HepG2 (cell line): ENCODE measurements around the gene FGD2. TPM values are rescaled to one million over a fixed set of nuclear protein-coding genes. Genes with fewer than 3 reads are reported as not detected.

Experiments used
- ATAC-seq: fragments of 200-7000 bp; cut with Tn5 transposase; 3 replicates; pipeline ENCODE4 v1.9.1; 2020; ENCODE audit warnings: mild to moderate bottlenecking, moderate library complexity
- BruUV-seq: library from RNA; stranded (reverse); fragments of 400-500 nt; replicated peaks from 2 replicates; lab custom pipeline; 2021; lab: Mats Ljungman, UMichigan
- CTCF ChIA-PET: fragments of 300-600 bp; formaldehyde crosslinking; extraction: SDS; loops from one replicate; lab custom pipeline; 2021; ENCODE audit warnings: low total read pairs, inconsistent platforms, low intra/inter-chr PET ratio; lab: Yijun Ruan, JAX
- POLR2A ChIA-PET: fragments of 350-600 bp; sonication (Branson Sonifier 250); formaldehyde crosslinking; loops from one replicate; lab custom pipeline; 2020; ENCODE audit warnings: antibody characterized with exemption, inconsistent platforms; lab: Yijun Ruan, JAX
- DNase-seq: peaks from one replicate; pipeline ENCODE4 v3.0.0-alpha.2; 2015; ENCODE audit warnings: low spot score
- FAIRE-seq: peaks from 3 replicates; lab custom pipeline; 2011; peaks lifted over from hg19 to GRCh38; lab: Jason Lieb, UNC
- H2AFZ ChIP-seq: one replicate; pipeline ENCODE4 v1.6.1; 2011; ENCODE audit warnings: low read length, inconsistent platforms
- H3K27ac ChIP-seq: fragments of 300-600 bp; 3 replicates; pipeline ENCODE4 v1.8.0; 2011; ENCODE audit warnings: mixed run types, mild to moderate bottlenecking, mixed read lengths, low read length, inconsistent platforms; ENCODE audit not compliant: insufficient read depth; ENCODE audit errors: extremely low read length
- H3K27me3 ChIP-seq, 2 experiments: fragments of 200-600 bp in 1 of 2; 2 replicates in 1 of 2; 3 replicates in 1 of 2; pipeline versions ENCODE4 v1.6.0 to v1.8.0; 2011; ENCODE audit warnings: low read length in 2 of 2, mild to moderate bottlenecking in 2 of 2, moderate library complexity in 2 of 2, inconsistent platforms in 1 of 2; ENCODE audit not compliant: insufficient read depth in 2 of 2, control insufficient read depth in 1 of 2
- H3K36me3 ChIP-seq, 2 experiments: fragments of 200-600 bp in 1 of 2; replicated peaks in 1 of 2; 2 replicates in 1 of 2; 3 replicates in 1 of 2; pipeline versions ENCODE4 v1.5.1 to v1.8.0; 2011; ENCODE audit warnings: low read length in 2 of 2, inconsistent platforms in 1 of 2; ENCODE audit not compliant: insufficient read depth in 2 of 2, control insufficient read depth in 1 of 2
- H3K4me1 ChIP-seq: 2 replicates; pipeline ENCODE4 v1.5.1; 2012; ENCODE audit warnings: low read length, inconsistent platforms; ENCODE audit not compliant: insufficient read depth
- H3K4me2 ChIP-seq: 2 replicates; pipeline ENCODE4 v1.6.0; 2011; ENCODE audit warnings: low read depth, low read length, inconsistent platforms
- H3K4me3 ChIP-seq, 3 experiments: fragments of 200-600 bp in 1 of 3; sonication (generic), shearing (Covaris generic) in 1 of 3; replicated peaks in 1 of 3; 2 replicates each; pipeline ENCODE4 v1.5.1; 2011 to 2016; ENCODE audit warnings: low read length in 3 of 3, inconsistent platforms in 2 of 3, low read depth in 2 of 3, mild to moderate bottlenecking in 2 of 3, control low read depth in 1 of 3, mixed read lengths in 1 of 3; ENCODE audit not compliant: insufficient read depth in 1 of 3
- H3K79me2 ChIP-seq: one replicate; pipeline ENCODE4 v1.6.1; 2011; ENCODE audit warnings: low read length, inconsistent platforms; ENCODE audit not compliant: insufficient read depth
- H3K9ac ChIP-seq: 2 replicates; pipeline ENCODE4 v1.6.0; 2011; ENCODE audit warnings: mild to moderate bottlenecking, low read depth, low read length, inconsistent platforms; ENCODE audit not compliant: insufficient read depth
- H3K9me3 ChIP-seq: 2 replicates; pipeline ENCODE4 v1.5.1; 2012; ENCODE audit warnings: mild to moderate bottlenecking, low read length
- H4K20me1 ChIP-seq: 2 replicates; pipeline ENCODE4 v1.6.0; 2011; ENCODE audit warnings: inconsistent platforms, mild to moderate bottlenecking, low read length, moderate library complexity; ENCODE audit not compliant: insufficient read depth
- ARNTL ChIP-seq: sonication (generic); formaldehyde crosslinking; IDR thresholded peaks from 2 replicates; pipeline ENCODE4 v1.4.0; 2020; ENCODE audit warnings: mild to moderate bottlenecking, missing genetic modification reagents
- HMG20A ChIP-seq: IDR thresholded peaks from 2 replicates; pipeline ENCODE4 v1.6.1; 2016; ENCODE audit warnings: borderline replicate concordance
- NR2F1 ChIP-seq, 2 experiments: fragments of 450-650 bp in 1 of 2; formaldehyde crosslinking in 1 of 2; IDR thresholded peaks; 2 replicates each; pipeline versions ENCODE4 v1.5.0 to v1.6.1; 2016 to 2020; ENCODE audit warnings: mild to moderate bottlenecking in 1 of 2, missing compliant biosample characterization in 1 of 2, missing genetic modification reagents in 1 of 2, moderate library complexity in 1 of 2
- PHF21A ChIP-seq: sonication (generic); formaldehyde crosslinking; IDR thresholded peaks from 2 replicates; pipeline ENCODE4 v1.5.0; 2020; ENCODE audit warnings: mild to moderate bottlenecking, missing genetic modification reagents
- RBM22 ChIP-seq: fragments of 200-400 bp; formaldehyde crosslinking; optimal IDR thresholded peaks from 2 replicates; pipeline ENCODE3; 2017; ENCODE audit warnings: mild to moderate bottlenecking, low read length, moderate library complexity
- REL ChIP-seq: sonication (generic); formaldehyde crosslinking; conservative IDR thresholded peaks from 2 replicates; pipeline ENCODE4 v1.8.0; 2022; ENCODE audit warnings: mild to moderate bottlenecking, missing genetic modification reagents, moderate library complexity
- RFX3 ChIP-seq: IDR thresholded peaks from 2 replicates; pipeline ENCODE4 v1.6.1; 2016; ENCODE audit warnings: missing biosample characterization, missing genetic modification reagents
- SRSF4 ChIP-seq: fragments of 200-400 bp; formaldehyde crosslinking; IDR thresholded peaks from one replicate; pipeline ENCODE4 v1.6.1; 2018; ENCODE audit warnings: mild to moderate bottlenecking, low read depth, low read length, moderate library complexity; ENCODE audit not compliant: poor library complexity, severe bottlenecking
- ZNF136 ChIP-seq: sonication (generic); formaldehyde crosslinking; IDR thresholded peaks from 2 replicates; pipeline ENCODE4 v1.8.1; 2022; ENCODE audit warnings: low read depth, mild to moderate bottlenecking, moderate library complexity, missing genetic modification reagents
- ZNF20 ChIP-seq: sonication (generic); formaldehyde crosslinking; IDR thresholded peaks from 2 replicates; pipeline ENCODE4 v1.4.0; 2020; ENCODE audit warnings: mild to moderate bottlenecking, moderate library complexity, missing genetic modification reagents
- ZNF251 ChIP-seq: sonication (generic); formaldehyde crosslinking; IDR thresholded peaks from 2 replicates; pipeline ENCODE4 v1.9.0; 2021; ENCODE audit warnings: mild to moderate bottlenecking, missing genetic modification reagents
- ZNF607 ChIP-seq: sonication (generic); formaldehyde crosslinking; IDR thresholded peaks from 2 replicates; pipeline ENCODE4 v1.5.1; 2020; ENCODE audit warnings: missing genetic modification reagents, mild to moderate bottlenecking, borderline replicate concordance
- ZNF629 ChIP-seq: sonication (generic); formaldehyde crosslinking; conservative IDR thresholded peaks from 2 replicates; pipeline ENCODE4 v1.5.0; 2020; ENCODE audit warnings: missing genetic modification reagents
- ZNF709 ChIP-seq: sonication (generic); formaldehyde crosslinking; IDR thresholded peaks from 2 replicates; pipeline ENCODE4 v1.5.0; 2020; ENCODE audit warnings: mild to moderate bottlenecking, missing genetic modification reagents
- ZNF761 ChIP-seq: sonication (generic); formaldehyde crosslinking; conservative IDR thresholded peaks from 2 replicates; pipeline ENCODE4 v1.4.0; 2020; ENCODE audit warnings: mild to moderate bottlenecking, missing genetic modification reagents
- ZSCAN31 ChIP-seq: sonication (generic); formaldehyde crosslinking; IDR thresholded peaks from 2 replicates; pipeline ENCODE4 v1.5.0; 2020; ENCODE audit warnings: low read depth, mild to moderate bottlenecking, missing genetic modification reagents
- WGBS: methylation state at CpG from one replicate; pipeline ENCODE4 v1.1.6; 2017; ENCODE audit warnings: low lambda C conversion rate; 5-methylcytosine and 5-hydroxymethylcytosine counted together
- in situ Hi-C: cut with HindIII; loops from 2 replicates; pipeline ENCODE4 v1.10.0; 2017; ENCODE audit warnings: low pct_unique_long_range_greater_than_20kb; ENCODE audit not compliant: extremely low pct_ligation_motif_present
- intact Hi-C: fragments of 100-400 bp; cut with micrococcal nuclease; formaldehyde crosslinking; loops from one replicate; pipeline ENCODE4 v1.10.0; 2022; ENCODE audit not compliant: unreplicated experiment
- polyA plus RNA-seq, 8 experiments: library from polyadenylated mRNA; depleted of rRNA in 3 of 8; stranded (reverse) in 7 of 8; unstranded in 1 of 8; fragments of >200 nt; fragmentation: Illumina TruSeq in 4 of 8; extraction: Trizol in 4 of 8; gene quantifications; 2 replicates each; pipeline versions ENCODE4 v1.2.1 to v1.2.3, GENCODE V29; 2011 to 2016; ENCODE audit warnings: low read depth in 4 of 8, missing spikeins in 1 of 8, mixed read lengths in 1 of 8; ENCODE audit not compliant: insufficient read depth in 1 of 8
- total RNA-seq, 5 experiments: library from RNA; depleted of rRNA; stranded (reverse); fragments of >200 nt; fragmentation: Illumina TruSeq; extraction: Trizol; gene quantifications; 2 replicates each; pipeline ENCODE4 v1.2.3, GENCODE V29; 2016; ENCODE audit warnings: low read depth in 1 of 5
- TF ChIP-seq, protein P1 (sequence below): sonication (generic); formaldehyde crosslinking; IDR thresholded peaks from 2 replicates; pipeline ENCODE4 v1.5.1; 2020; ENCODE audit warnings: missing genetic modification reagents, mild to moderate bottlenecking, borderline replicate concordance

The FGD2 gene
- total and polyA plus RNA-seq, 2 of the 13 experiments (the other 11 are each of a cell fraction or from before 2014, with no cell fraction given): not detected

DNA sequence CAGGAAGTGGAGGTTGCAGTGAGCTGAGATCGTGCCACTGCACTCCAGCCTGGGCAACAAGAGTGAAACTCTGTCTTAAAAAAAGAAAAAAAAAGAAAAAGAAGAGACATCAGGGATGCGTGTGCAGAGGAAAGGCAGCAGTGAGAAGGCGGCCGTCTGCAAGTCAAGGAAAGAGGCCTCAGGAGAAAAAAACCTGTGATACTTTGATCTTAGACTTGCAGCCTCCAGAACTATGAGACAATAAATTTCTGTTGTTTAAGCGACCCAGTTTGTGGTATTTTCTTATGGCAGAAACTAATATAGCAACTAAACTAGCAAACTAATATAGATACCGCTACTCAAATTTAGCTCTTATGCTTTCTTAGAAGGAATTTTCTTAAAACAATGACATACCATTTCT, 36.1 kb downstream of the FGD2 start:
- ATAC-seq: no peak
- WGBS: 61% methylated on average over 6 of the region's 6 CpGs
- H3K9me3 ChIP-seq: no peaks in the 10 kb centered on the region
- no TSS peak for BruUV-seq
- DNase-seq: no peak
- POLR2A ChIA-PET: no interaction called here
- H3K4me1 ChIP-seq: peaks cover 22% of the 10 kb centered on the region
- H3K36me3 ChIP-seq: no peaks in the 10 kb centered on the region
- H3K79me2 ChIP-seq: no peaks in the 10 kb centered on the region
- CTCF ChIA-PET: no interaction called here
- FAIRE-seq: no peak
- no peak overlapping the region for H3K27ac ChIP-seq
- H3K4me3 ChIP-seq: no peak overlapping the region
- no peak overlapping the region for H3K4me2 ChIP-seq
- in situ Hi-C loops (no loop called here), intact Hi-C loops (no loop called here)
- TF ChIP-seq HMG20A (CRISPR knock-in tag) (no peak), PHF21A (CRISPR knock-in tag) (no peak), ARNTL (CRISPR knock-in tag) (no peak), ZNF251 (CRISPR knock-in tag) (no peak), NR2F1 (CRISPR knock-in tag; IDR thresholded peaks at IDR 0.05) (no peak), REL (CRISPR knock-in tag) (no peak), RFX3 (CRISPR knock-in tag) (no peak)
- no peak overlapping the region for H3K9ac ChIP-seq
- H2AFZ ChIP-seq: no peak overlapping the region
- H3K27me3 ChIP-seq: no peaks in the 10 kb centered on the region; a peak in 2 of 5 replicates
- no peaks in the 10 kb centered on the region for H4K20me1 ChIP-seq

GRCh38 chr6:37042150-37042549, 36.7 kb downstream of the FGD2 start:
- intact Hi-C loops: no loop called here
- ChIA-PET POLR2A (no interaction called here), CTCF (no interaction called here)
- Histone ChIP-seq H3K4me3 (no peak overlapping the region), H3K4me2 (no peak overlapping the region), H3K27me3 (no peaks in the 10 kb centered on the region; a peak in 2 of 5 replicates), H3K79me2 (no peaks in the 10 kb centered on the region), H3K4me1 (peaks cover 22% of the 10 kb centered on the region), H4K20me1 (no peaks in the 10 kb centered on the region), H3K36me3 (no peaks in the 10 kb centered on the region), H3K9me3 (no peaks in the 10 kb centered on the region), H2AFZ (no peak overlapping the region), H3K9ac (no peak overlapping the region), H3K27ac (no peak overlapping the region)
- 31% methylated on average over 3 of the region's 3 CpGs for WGBS
- FAIRE-seq (no peak), DNase-seq (no peak), ATAC-seq (no peak)
- BruUV-seq: no TSS peak
- in situ Hi-C loops: no loop called here
- no peak for TF ChIP-seq ZNF607
- TF ChIP-seq, protein P1, sequence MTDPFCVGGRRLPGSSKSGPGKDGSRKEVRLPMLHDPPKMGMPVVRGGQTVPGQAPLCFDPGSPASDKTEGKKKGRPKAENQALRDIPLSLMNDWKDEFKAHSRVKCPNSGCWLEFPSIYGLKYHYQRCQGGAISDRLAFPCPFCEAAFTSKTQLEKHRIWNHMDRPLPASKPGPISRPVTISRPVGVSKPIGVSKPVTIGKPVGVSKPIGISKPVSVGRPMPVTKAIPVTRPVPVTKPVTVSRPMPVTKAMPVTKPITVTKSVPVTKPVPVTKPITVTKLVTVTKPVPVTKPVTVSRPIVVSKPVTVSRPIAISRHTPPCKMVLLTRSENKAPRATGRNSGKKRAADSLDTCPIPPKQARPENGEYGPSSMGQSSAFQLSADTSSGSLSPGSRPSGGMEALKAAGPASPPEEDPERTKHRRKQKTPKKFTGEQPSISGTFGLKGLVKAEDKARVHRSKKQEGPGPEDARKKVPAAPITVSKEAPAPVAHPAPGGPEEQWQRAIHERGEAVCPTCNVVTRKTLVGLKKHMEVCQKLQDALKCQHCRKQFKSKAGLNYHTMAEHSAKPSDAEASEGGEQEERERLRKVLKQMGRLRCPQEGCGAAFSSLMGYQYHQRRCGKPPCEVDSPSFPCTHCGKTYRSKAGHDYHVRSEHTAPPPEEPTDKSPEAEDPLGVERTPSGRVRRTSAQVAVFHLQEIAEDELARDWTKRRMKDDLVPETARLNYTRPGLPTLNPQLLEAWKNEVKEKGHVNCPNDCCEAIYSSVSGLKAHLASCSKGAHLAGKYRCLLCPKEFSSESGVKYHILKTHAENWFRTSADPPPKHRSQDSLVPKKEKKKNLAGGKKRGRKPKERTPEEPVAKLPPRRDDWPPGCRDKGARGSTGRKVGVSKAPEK (CRISPR knock-in tag): no peak
- no peak for TF ChIP-seq ZNF709
- no peak for TF ChIP-seq ZNF20 (CRISPR knock-in tag)
- no peak for TF ChIP-seq RBM22
- no peak for TF ChIP-seq SRSF4
- no peak for TF ChIP-seq ZNF136 (CRISPR knock-in tag)
- no peak for TF ChIP-seq ZSCAN31 (CRISPR knock-in tag)
- no peak for TF ChIP-seq ZNF761 (CRISPR knock-in tag)
- TF ChIP-seq ZNF629 (CRISPR knock-in tag): no peak
